ENCODE measurements around the gene PROSER2.

The PROSER2 gene

GRCh38 chr10:11909618-11910017 lies 86.5 kb downstream of the PROSER2 start:
- no peak for DNase-seq (ENCODE audit: low spot score)

GRCh38 chr10:11910102-11910501 lies 86.9 kb downstream of the PROSER2 start:
- DNase-seq (ENCODE audit: low spot score) = no peak

GRCh38 chr10:11913079-11913641 lies 90.0 kb downstream of the PROSER2 start:
- no peak for DNase-seq (ENCODE audit: low spot score)

- no peak for DNase-seq (ENCODE audit: low spot score)
Measured at GRCh38 chr10:11918384-11918783, 95.2 kb downstream of the PROSER2 start.

- DNase-seq (ENCODE audit: low spot score) = no peak
Measured at GRCh38 chr10:11919271-11919670, 96.1 kb downstream of the PROSER2 start.
